ENCODE data around the gene LRMDA. TPM values are rescaled to one million over a fixed set of nuclear protein-coding genes. Genes with fewer than 3 reads are reported as not detected.

Gene LRMDA
- total RNA-seq, 1 donor from 2014 or later: not detected

DNA sequence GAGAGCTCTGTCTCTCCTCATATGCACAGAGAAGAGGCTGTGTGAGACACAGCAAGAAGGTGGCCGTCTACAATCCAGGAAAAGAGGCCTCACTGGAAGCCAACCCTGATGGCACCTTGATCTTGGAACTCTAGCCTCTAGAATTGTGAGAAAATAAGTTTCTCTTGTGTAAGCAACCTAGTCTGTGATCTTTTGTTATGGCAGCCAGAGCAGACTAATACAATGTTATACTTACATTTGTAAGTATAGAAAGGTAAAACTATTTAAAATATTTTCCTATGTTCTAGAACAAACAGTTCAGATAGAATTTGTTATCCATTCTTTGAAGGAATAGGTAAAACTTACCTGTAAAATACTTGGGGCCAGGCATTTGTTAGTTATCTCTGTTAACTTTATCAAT lies 53.3 kb downstream of the LRMDA start:
- Mint-ChIP-seq H3K4me3 (no peak overlapping the region), H3K27me3 (peaks cover 5% of the 10 kb centered on the region), H3K4me1 (no peaks in the 10 kb centered on the region), H3K36me3 (ENCODE audit: low read depth) (no peaks in the 10 kb centered on the region), H3K27ac (no peak overlapping the region), H3K9me3 (no peaks in the 10 kb centered on the region)
- CTCF ChIA-PET: no interaction called here
- no peak for TF ChIP-seq CTCF (IDR thresholded peaks at IDR 0.05)
- intact Hi-C loops (cut with micrococcal nuclease): no loop called here
- ATAC-seq (ENCODE audit: low read depth) (no peak), DNase-seq (no peak)
- POLR2A ChIA-PET: no interaction called here

- no peaks in the 10 kb centered on the region for H3K9me3 Mint-ChIP-seq
These were observed 55.2 kb downstream of the LRMDA start for GRCh38 chr10:75486591-75486990.

GRCh38 chr10:75487087-75487754 lies 55.8 kb downstream of the LRMDA start:
- Mint-ChIP-seq H3K9me3 (no peaks in the 10 kb centered on the region), H3K36me3 (ENCODE audit: low read depth) (no peaks in the 10 kb centered on the region), H3K27ac (no peak overlapping the region), H3K4me3 (no peak overlapping the region), H3K4me1 (no peaks in the 10 kb centered on the region), H3K27me3 (peaks cover 5% of the 10 kb centered on the region)
- ChIA-PET POLR2A (no interaction called here), CTCF (no interaction called here)
- no peak for TF ChIP-seq CTCF (IDR thresholded peaks at IDR 0.05)
- no peak for DNase-seq
- intact Hi-C loops (cut with micrococcal nuclease): no loop called here
- no peak for ATAC-seq (ENCODE audit: low read depth)

More at GRCh38 chr10:75486591-75486990, 55.2 kb downstream of the LRMDA start:
- intact Hi-C loops (cut with micrococcal nuclease): no loop called here
- DNase-seq: no peak
- ATAC-seq (ENCODE audit: low read depth): no peak
- Mint-ChIP-seq H3K36me3 (ENCODE audit: low read depth) (no peaks in the 10 kb centered on the region), H3K27ac (no peak overlapping the region), H3K27me3 (peaks cover 5% of the 10 kb centered on the region), H3K4me3 (no peak overlapping the region), H3K4me1 (no peaks in the 10 kb centered on the region)
- ChIA-PET POLR2A (no interaction called here), CTCF (no interaction called here)
- TF ChIP-seq CTCF (IDR thresholded peaks at IDR 0.05): no peak

DNA sequence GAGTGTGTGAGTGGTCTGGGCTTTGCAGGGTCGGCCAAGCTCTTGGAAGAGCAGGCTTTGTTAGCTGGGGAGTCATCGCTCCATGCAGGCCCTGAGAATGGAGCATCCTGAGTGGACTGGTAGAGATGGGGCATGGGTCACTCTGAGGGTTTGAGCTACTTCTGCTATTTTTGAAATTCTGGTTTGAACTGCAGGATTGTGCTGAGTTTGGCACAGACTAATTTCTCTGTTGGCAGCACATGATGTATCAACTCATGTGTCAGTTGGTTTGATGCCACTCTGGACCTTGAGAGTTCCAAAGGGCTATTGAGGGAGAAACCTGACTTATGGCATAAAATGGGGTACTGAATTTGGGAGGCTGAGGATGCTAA lies 56.3 kb downstream of the LRMDA start:
- no peaks in the 10 kb centered on the region for H3K4me1 Mint-ChIP-seq
- intact Hi-C loops (cut with micrococcal nuclease): no loop called here

More for the DNA sequence above, 56.3 kb downstream of the LRMDA start:
- ChIA-PET CTCF (no interaction called here), POLR2A (no interaction called here)
- Mint-ChIP-seq H3K4me3 (no peak overlapping the region), H3K27ac (no peak overlapping the region), H3K27me3 (peaks cover 5% of the 10 kb centered on the region), H3K36me3 (ENCODE audit: low read depth) (no peaks in the 10 kb centered on the region), H3K9me3 (no peaks in the 10 kb centered on the region)
- no peak for TF ChIP-seq CTCF (IDR thresholded peaks at IDR 0.05)
- no peak for ATAC-seq (ENCODE audit: low read depth)
- no peak for DNase-seq

All from activated B cell treated with CpG ODN at 0.5 μM for 24 hours (primary cell).